Ectodermal cell (in vitro differentiated cells): ENCODE results near the gene PCA3.

ENCODE experiments used
- H3K27ac ChIP-seq: 2 replicates; pipeline ENCODE4 v1.7.0; 2013; ENCODE audit warnings: mild to moderate bottlenecking, low read depth, low read length; ENCODE audit not compliant: insufficient read depth, poor library complexity, severe bottlenecking
- H3K27me3 ChIP-seq: 2 replicates; pipeline ENCODE4 v1.7.0; 2013; ENCODE audit warnings: mild to moderate bottlenecking, low read length; ENCODE audit not compliant: insufficient read depth, control insufficient read depth, poor library complexity, severe bottlenecking
- H3K36me3 ChIP-seq: one replicate; pipeline ENCODE4 v1.7.0; 2013; ENCODE audit warnings: low read length; ENCODE audit not compliant: control insufficient read depth, insufficient read depth
- H3K4me1 ChIP-seq: one replicate; pipeline ENCODE4 v1.7.0; 2013; ENCODE audit warnings: low read length; ENCODE audit not compliant: control insufficient read depth, insufficient read depth
- H3K4me3 ChIP-seq: 2 replicates; pipeline ENCODE4 v1.7.0; 2013; ENCODE audit warnings: low read depth, low read length, control low read depth; ENCODE audit not compliant: insufficient read depth
- H3K9me3 ChIP-seq: 2 replicates; pipeline ENCODE4 v1.7.0; 2013; ENCODE audit warnings: mild to moderate bottlenecking, low read length, moderate library complexity; ENCODE audit not compliant: control insufficient read depth
- WGBS, 2 experiments: methylation state at CpG; one replicate each; pipeline ENCODE4 v1.1.7; 2013; ENCODE audit warnings: missing lambda C conversion rate in 2 of 2; 5-methylcytosine and 5-hydroxymethylcytosine counted together

Gene PCA3

DNA sequence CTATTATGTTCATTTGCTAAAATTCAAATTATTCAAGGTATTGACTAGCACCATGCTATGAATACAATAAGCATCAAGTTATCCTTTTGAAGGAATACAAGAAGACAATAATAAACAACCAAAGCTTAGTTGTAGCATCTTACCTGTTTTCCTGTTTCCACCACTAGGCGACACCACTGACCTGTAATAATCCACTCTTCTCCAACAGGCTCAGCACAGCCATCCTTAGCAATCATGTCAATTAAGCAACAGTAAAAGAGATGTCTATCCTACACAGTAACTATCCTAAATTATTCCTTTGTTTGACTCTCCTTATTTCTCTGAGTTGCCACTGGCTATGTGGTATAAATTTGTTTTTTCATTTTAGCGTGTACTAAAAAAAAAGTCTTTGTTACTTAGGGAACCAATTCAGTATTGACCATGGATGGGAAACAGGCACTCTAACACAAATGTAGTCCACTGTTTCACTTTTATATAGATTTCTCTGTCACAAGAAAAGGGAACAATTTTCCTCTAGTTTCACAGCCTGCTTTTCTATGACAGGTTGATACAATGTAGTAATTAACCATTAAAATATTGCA, 46.2 kb downstream of the PCA3 start:
- Histone ChIP-seq H3K27me3 (no peaks in the 10 kb centered on the region), H3K27ac (no peak overlapping the region), H3K36me3 (no peaks in the 10 kb centered on the region), H3K4me1 (no peaks in the 10 kb centered on the region), H3K9me3 (no peaks in the 10 kb centered on the region), H3K4me3 (no peak overlapping the region)
- 36 to 50% methylated on average over 2 of the region's 2 CpGs for WGBS, 2 experiments

DNA sequence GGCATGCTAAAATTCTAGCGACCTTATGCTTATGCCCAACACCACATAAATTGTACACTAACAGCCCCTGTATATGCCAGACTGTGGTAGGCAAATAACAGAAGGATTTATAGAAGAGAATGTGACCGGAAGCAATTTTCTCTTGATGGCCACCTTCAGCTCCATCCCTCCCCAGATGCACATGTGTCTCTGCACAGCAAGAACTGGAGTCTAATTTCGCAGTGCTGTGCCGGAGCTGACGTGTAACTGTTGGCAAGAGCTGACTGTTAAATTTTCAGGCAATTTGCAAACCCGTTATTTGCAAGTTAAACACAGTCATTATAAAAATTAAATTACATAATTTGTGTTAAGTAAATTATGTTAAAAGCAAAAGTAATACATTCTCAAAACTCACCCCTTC, 48.4 kb downstream of the PCA3 start:
- H3K27ac ChIP-seq: no peak overlapping the region
- no peaks in the 10 kb centered on the region for H3K4me1 ChIP-seq
- H3K4me3 ChIP-seq: no peak overlapping the region
- H3K27me3 ChIP-seq: no peaks in the 10 kb centered on the region
- H3K9me3 ChIP-seq: no peaks in the 10 kb centered on the region
- H3K36me3 ChIP-seq: no peaks in the 10 kb centered on the region
- 93 to 98% methylated on average over 5 of the region's 6 CpGs for WGBS, 2 experiments

DNA sequence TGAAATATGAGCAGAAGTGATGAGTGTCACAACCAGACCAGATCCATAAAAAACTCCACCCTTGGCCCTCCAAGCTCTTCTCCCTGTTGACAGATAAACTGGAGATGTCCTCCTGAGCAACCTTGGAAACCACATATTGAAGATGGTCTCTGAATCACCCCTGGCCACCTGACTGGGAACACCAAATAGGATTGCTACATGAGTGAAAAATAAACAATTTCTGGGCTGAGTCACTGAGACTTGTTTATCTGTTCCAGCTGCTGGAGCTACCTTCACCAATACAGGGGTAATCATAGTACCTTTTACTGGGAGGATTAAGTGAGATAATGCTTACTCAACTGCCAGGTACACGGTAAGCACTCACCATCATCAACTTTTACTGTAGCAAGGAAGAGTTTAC, 53.3 kb downstream of the PCA3 start:
- Histone ChIP-seq H3K9me3 (no peaks in the 10 kb centered on the region), H3K27me3 (no peaks in the 10 kb centered on the region), H3K4me1 (no peaks in the 10 kb centered on the region), H3K4me3 (no peak overlapping the region), H3K27ac (no peak overlapping the region), H3K36me3 (no peaks in the 10 kb centered on the region)
- WGBS, 2 experiments: 93 to 100% methylated on average over 1 of the region's 1 CpG

DNA sequence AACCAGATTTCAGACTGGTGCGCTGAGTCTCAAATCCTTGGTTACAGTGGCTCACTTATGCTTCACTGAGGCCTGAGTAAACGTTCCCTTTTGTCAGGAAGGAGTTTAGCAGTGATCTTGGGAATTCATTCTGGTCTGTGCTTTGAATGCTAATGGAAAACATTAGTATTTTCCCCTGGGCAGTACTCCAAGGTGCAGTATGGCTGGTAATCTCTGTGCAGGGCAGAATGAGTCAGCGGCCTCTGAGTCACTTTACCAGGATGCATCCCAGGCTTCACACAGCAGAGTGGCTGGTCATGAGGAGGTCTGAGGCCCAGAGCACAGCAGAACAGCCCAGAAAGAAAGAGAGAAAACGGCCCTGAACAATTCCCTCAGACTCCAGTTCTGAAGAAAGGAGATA, 54.0 kb downstream of the PCA3 start:
- Histone ChIP-seq H3K4me3 (no peak overlapping the region), H3K9me3 (no peaks in the 10 kb centered on the region), H3K4me1 (no peaks in the 10 kb centered on the region), H3K27ac (no peak overlapping the region), H3K36me3 (no peaks in the 10 kb centered on the region), H3K27me3 (no peaks in the 10 kb centered on the region)
- WGBS, 2 experiments: 80 to 88% methylated on average over 4 of the region's 4 CpGs

DNA sequence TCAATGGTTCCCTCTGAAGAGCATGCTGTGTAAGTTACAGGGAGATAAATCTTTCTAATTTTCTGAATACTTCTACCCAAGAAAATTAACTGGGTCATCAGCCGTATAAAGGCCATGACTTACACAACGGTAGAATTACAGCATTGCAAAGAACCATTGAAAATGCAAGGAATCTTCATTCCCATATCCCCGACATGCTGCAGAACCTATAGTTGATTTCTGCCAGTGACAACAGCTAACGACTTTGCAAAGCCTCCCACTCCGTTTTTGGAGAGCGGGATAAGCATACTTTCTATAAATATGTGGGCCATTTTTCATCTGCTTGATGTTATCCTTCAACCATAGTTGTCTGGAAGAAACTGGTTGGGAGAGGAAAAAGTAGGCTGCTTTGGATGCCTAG, 56.2 kb downstream of the PCA3 start:
- no peaks in the 10 kb centered on the region for H3K27me3 ChIP-seq
- H3K9me3 ChIP-seq: no peaks in the 10 kb centered on the region
- no peak overlapping the region for H3K4me3 ChIP-seq
- H3K4me1 ChIP-seq: no peaks in the 10 kb centered on the region
- no peaks in the 10 kb centered on the region for H3K36me3 ChIP-seq
- H3K27ac ChIP-seq: no peak overlapping the region
- WGBS, 2 experiments: 91 to 93% methylated on average over 6 of the region's 6 CpGs

DNA sequence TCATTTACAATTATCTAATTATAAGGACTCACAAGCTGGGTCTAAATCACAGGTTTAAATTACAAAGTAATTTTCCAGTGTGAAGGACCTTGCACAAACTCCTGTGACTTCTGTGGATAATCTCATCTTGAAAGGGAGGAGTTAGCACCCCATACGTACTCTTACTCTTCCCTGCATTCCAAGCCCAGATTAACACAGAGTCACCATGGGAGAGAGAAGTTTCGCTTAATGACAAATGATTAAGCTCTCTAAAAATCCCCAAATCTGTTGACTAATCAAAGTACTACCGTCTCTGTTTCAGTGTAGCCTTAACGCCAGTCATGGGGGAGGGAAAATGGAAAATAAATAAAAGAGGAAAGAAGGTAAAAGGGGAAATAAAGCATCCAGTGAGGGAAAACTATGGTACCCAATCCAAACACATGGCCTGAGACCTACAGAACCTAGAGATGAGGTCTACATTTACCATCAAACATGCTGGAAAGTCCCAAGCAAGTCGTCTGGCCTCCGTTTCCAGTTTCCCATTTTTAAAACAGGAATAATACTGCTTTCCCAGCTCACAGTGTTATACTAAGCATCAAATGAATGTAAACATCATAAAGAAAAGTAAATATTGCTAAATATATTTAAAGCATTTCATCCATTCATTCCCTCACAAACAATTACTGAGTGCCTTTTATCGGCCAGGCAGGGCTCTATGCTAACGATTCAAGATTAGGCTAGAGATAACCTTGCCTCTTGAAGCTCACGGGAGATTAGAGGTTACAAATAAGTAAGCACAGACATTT, 63.2 kb downstream of the PCA3 start:
- WGBS, 2 experiments: 84 to 87% methylated on average over 7 to 9 of the region's 9 CpGs
- Histone ChIP-seq H3K4me3 (no peak overlapping the region), H3K27me3 (no peaks in the 10 kb centered on the region), H3K4me1 (no peaks in the 10 kb centered on the region), H3K36me3 (no peaks in the 10 kb centered on the region), H3K27ac (no peak overlapping the region), H3K9me3 (no peaks in the 10 kb centered on the region)

DNA sequence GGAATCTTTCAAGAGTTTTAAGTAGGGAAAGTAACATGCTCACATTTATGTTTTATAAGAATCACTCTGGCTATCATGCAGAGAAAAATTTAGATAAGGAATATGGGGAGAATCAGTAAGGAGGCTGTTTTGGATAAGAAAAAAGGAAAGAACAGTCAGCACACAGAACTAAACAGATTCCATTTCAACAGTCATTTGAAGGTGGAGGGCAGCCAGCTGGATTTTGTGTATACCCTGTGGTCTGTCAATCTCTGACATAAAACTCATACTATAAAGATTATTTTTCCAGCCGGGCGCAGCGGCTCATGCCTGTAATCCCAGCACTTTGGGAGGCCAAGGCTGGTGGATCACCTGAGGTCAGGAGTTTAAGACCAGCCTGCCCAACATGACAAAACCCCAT, 64.2 kb downstream of the PCA3 start:
- no peak overlapping the region for H3K4me3 ChIP-seq
- H3K9me3 ChIP-seq: no peaks in the 10 kb centered on the region
- H3K27ac ChIP-seq: no peak overlapping the region
- no peaks in the 10 kb centered on the region for H3K27me3 ChIP-seq
- no peaks in the 10 kb centered on the region for H3K4me1 ChIP-seq
- 64 to 65% methylated on average over 3 of the region's 3 CpGs for WGBS, 2 experiments
- H3K36me3 ChIP-seq: no peaks in the 10 kb centered on the region

DNA sequence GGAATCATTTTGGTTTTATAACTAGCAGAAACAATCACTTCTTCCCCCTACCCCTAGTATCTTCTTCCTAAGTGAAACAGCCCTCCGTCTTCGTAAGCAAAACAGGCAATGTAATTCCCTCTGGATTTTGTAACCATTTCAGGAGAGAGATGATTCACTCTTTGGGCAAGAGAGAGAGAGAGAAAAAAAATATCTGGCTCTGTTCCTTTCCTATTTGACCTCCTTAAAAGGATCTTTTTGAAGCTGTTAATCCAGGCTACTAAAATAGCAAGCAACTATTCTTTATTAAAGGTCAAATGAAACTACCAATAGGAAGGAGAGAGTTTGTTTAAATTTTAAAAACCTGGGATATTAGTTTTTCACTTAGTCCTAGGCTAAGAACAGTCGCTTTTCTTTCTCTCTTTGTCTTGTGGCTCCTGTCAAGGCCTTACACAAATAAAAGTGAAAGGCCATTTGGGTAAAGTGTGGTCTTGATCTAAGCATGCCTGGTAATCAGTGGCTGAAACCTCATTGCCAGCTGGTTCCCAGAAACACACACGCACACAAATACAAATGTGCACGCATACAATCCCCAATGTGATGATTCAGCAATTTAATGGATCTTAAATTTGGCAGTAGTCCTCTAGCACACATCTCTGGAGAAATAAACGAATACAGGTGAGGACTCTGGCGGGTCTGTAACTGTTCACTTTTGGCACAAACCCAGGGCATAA, 71.5 kb downstream of the PCA3 start:
- no peaks in the 10 kb centered on the region for H3K9me3 ChIP-seq
- 70 to 75% methylated on average over 7 of the region's 7 CpGs for WGBS, 2 experiments
- H3K4me1 ChIP-seq: no peaks in the 10 kb centered on the region
- peak overlapping the region; percentile 6 for H3K27ac ChIP-seq
- H3K27me3 ChIP-seq: no peaks in the 10 kb centered on the region
- H3K4me3 ChIP-seq: no peak overlapping the region
- no peaks in the 10 kb centered on the region for H3K36me3 ChIP-seq
